GM12864 (cell line): ENCODE measurements around the gene OR5I1.
A peak's percentile ranks its signal among the peaks of the same experiment; 100 is the strongest.
"Not testable (repeated sequence)": the region's sequence is repeated elsewhere in the genome, so short reads cannot be mapped to it uniquely, and the experiment has no call there.

ENCODE experiments used
- DNase-seq: peaks from one replicate; pipeline ENCODE4 v3.0.0-alpha.2; 2011; ENCODE audit warnings: low read depth
- H3K4me3 ChIP-seq: 2 replicates; pipeline ENCODE4 v1.5.1; 2011; ENCODE audit warnings: mild to moderate bottlenecking, low read depth, low read length, control low read depth
- TF ChIP-seq, protein P1 (sequence below): IDR thresholded peaks from 2 replicates; pipeline ENCODE4 v1.5.1; 2011; ENCODE audit warnings: low read depth, mild to moderate bottlenecking, moderate library complexity, low read length, control low read depth, inconsistent platforms; ENCODE audit errors: missing control alignments

The OR5I1 gene

DNA sequence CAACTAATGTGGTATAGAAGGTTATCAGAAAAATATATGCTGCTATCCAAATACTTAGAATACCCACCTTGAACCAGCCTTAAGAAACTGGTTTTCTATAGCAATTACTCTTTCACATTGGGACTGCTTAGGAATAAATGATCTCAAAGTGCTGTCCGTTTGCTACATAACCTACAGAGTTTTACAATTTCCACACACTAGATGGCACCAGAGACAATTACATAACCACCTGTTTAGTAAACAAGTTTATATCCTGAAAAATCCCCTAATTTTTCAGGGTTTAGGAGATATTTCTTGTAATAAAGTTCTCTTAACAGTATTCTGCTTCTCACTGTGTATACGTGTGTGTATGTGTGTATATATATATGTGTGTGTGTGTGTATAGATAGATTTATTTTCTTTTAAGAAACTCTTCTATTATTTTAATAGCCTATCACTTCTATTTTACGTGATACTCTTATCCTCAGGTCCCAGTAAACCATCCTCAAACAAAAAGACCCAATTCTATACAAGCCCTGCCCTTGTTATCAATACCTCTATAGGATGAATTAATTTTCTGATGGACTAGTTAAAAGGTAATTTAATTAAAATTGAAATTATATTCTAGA lies 6.7 kb upstream of the OR5I1 start:
- H3K4me3 ChIP-seq: no peak overlapping the region
- TF ChIP-seq, protein P1, sequence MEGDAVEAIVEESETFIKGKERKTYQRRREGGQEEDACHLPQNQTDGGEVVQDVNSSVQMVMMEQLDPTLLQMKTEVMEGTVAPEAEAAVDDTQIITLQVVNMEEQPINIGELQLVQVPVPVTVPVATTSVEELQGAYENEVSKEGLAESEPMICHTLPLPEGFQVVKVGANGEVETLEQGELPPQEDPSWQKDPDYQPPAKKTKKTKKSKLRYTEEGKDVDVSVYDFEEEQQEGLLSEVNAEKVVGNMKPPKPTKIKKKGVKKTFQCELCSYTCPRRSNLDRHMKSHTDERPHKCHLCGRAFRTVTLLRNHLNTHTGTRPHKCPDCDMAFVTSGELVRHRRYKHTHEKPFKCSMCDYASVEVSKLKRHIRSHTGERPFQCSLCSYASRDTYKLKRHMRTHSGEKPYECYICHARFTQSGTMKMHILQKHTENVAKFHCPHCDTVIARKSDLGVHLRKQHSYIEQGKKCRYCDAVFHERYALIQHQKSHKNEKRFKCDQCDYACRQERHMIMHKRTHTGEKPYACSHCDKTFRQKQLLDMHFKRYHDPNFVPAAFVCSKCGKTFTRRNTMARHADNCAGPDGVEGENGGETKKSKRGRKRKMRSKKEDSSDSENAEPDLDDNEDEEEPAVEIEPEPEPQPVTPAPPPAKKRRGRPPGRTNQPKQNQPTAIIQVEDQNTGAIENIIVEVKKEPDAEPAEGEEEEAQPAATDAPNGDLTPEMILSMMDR: peak; percentile 34
- DNase-seq: no peak

DNA sequence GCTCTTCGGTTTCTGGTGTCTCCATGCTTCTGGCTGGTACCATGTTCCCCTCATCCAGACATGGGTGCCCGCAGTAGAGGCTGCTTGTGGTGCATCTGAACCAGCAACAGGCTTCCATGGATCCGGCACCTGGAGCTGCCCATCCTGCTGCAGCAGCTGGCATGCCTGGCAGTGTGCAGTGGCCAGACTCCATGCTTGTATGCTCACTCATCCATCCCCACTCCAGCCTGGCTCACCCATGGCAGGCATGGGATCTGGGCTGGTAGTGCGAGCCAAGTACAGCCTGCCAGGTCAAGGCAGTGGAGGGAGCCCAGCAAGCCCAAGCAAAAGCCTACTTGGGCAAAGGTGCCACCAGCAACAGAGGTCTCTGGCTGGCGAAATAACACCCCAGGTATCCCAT lies 15.7 kb downstream of the OR5I1 start:
- no peak for DNase-seq
- TF ChIP-seq, protein P1: no peak
- H3K4me3 ChIP-seq: no peak overlapping the region

DNA sequence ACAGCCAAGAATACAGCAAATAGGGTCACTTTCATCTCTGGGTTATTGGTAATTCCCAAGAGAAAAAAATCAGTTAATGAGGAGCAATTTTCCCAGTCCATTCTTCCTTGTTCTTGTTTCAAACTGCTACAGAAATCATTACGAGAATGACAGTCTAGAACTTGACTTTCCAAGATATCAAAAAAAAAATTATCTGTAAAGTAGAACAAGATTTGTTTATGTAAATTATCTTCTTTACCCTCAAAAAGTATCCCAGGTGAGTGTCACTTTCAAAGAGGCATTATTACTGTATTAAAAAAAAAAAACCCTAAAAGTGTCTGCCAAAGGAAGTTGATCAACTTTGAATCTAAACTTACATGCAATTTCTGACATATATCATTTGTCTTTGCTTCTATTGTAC lies 21.7 kb downstream of the OR5I1 start, which contains the start of gene OR5W2:
Gene OR5W2 (minus strand): TSS at position 101 of the 400 bp plus-strand sequence. CDS start 0 bp downstream, at position 101.
- H3K4me3 ChIP-seq: no peak within 1 kb of the TSS
- DNase-seq: no peak
- TF ChIP-seq, protein P1: no peak

DNA sequence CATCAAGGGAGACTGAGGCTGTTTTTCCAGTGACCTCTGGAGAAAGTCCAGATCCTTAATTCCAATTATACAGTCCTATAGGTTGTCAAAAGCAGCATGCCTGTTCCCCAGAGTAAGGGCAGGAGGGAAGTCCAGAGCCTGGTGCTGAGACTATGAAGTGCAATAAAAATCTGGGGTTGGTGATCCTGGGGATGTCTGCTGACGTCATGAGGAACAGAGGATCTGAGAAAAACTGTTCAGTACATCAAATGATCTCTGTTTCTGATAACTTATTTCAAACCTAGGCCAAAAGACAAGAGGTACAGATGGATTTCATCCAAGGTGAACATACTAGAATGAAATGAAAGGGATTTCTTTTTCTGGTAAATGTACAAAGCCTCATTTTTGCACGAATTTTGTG lies 33.9 kb downstream of the OR5I1 start:
- no peak for DNase-seq
- no peak overlapping the region for H3K4me3 ChIP-seq
- TF ChIP-seq, protein P1: no peak

DNA sequence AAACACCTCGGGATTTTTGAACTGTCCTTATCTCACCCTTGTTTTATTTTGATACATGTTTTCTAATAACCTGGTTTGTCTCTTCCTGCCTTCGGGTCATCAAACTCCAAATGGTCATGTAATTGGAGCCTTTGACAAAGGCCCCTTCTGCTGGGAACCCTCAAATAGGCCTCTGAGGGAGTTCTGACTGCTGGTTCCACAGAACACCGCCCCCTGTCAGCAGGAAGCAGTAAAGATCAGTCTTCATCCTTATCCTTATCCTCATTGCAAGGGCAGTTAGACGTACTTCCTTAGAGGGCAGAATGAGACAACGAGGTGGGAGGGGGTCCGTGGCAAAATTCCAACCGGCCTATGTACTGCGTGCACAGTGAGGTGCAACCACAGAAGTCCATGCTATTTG lies 41.0 kb downstream of the OR5I1 start:
- TF ChIP-seq, protein P1: no peak

DNA sequence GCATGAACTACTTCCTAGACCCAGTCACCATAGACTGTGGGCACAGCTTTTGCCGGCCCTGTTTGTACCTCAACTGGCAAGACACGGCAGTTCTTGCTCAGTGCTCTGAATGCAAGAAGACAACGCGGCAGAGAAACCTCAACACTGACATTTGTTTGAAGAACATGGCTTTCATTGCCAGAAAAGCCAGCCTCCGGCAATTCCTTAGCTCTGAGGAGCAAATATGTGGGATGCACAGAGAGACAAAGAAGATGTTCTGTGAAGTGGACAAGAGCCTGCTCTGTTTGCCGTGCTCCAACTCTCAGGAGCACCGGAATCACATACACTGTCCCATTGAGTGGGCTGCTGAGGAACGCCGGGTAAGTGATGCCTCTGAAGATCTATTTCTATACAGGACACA lies 50.7 kb downstream of the OR5I1 start:
- H3K4me3 ChIP-seq, DNase-seq: not testable (repeated sequence)

More for the DNA sequence above, 41.0 kb downstream of the OR5I1 start:
- DNase-seq: no peak
- H3K4me3 ChIP-seq: no peak overlapping the region
